IPS-18a (cell line): Measurements from ENCODE around the gene CAMKMT.

Source experiments
- H3K27ac ChIP-seq: one replicate; pipeline ENCODE4 v1.5.1; 2013; ENCODE audit warnings: low read length
- H3K27me3 ChIP-seq: one replicate; pipeline ENCODE4 v1.6.1; 2013; ENCODE audit warnings: mild to moderate bottlenecking, low read length; ENCODE audit not compliant: control insufficient read depth, insufficient read depth
- H3K36me3 ChIP-seq: one replicate; pipeline ENCODE4 v1.6.1; 2013; ENCODE audit warnings: low read depth, low read length; ENCODE audit not compliant: control insufficient read depth
- H3K4me1 ChIP-seq: one replicate; pipeline ENCODE4 v1.6.1; 2013; ENCODE audit warnings: low read depth, low read length; ENCODE audit not compliant: control insufficient read depth
- H3K4me3 ChIP-seq: one replicate; pipeline ENCODE4 v1.5.1; 2013; ENCODE audit warnings: low read length
- H3K9ac ChIP-seq: one replicate; pipeline ENCODE4 v1.6.1; 2013; ENCODE audit warnings: mild to moderate bottlenecking, low read length, moderate library complexity
- H3K9me3 ChIP-seq: one replicate; pipeline ENCODE4 v1.6.1; 2013; ENCODE audit warnings: low read depth, low read length; ENCODE audit not compliant: control insufficient read depth

The CAMKMT gene

DNA sequence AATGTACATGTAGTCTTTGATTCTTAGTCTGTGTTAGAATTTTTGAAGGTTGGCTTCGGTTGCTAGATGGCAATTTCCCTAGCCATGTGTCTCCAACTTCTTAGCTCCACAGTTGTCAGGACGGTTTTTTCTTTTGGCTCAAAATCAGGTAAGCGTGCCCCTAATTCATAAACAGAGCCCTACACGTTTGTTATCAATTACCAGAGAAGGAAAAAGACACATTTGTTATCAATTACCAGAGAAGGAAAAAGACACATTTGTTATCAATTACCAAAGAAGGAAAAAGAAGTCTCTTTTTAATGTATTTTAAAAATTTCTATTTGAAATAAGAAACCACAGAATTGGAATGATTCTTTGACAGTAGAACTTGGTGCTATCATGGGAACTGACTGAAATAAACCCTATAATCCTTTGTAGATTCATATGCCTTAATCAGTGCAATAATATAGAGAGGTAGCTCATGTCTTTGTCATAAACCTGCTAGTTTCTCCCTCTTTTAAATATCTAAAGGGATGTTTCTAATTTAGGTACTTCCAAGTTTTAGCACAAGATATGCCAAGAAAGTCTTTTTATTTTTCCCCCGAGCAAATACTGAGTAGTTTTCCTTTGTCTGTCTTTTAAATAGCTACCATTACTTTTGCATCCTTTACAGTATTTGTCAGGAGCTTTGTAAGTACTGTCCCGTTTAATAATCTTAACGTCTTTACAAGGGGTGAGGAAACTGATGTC is 35.9 kb downstream of the CAMKMT start:
- Histone ChIP-seq H3K9me3 (no peaks in the 10 kb centered on the region), H3K4me3 (no peak overlapping the region), H3K9ac (no peak overlapping the region), H3K27ac (no peak overlapping the region), H3K27me3 (no peaks in the 10 kb centered on the region), H3K4me1 (peaks cover 17% of the 10 kb centered on the region), H3K36me3 (no peaks in the 10 kb centered on the region)

DNA sequence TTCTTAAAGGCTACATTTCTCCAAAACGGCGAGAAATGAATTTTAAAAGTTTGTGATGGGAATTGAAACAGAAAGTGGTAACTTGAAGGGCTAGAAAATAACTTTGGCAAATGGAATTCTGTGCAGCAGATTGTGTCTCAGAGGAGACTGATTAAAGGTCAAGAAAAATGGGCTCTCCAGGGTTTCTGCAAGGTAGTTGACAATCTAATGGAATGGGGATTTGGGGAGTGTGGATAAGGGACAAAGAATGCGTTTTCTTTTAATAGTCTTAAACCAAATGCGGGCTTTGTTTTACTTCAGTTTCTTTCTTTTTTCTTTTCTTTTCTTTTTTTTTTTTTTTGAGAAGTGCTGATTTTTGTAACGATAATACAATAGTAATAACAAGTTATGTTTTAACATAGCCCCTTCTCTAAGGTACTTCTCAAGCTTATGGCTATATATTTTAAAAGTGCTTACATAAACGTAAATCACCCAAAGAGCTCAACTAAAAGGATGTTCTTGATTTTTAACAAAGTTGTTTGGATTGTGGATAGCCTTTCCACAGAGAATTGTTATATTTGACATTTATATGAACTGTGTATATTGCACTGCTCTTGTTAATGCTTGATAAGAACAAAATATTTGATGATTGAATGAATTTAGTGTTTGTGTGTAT is 36.6 kb downstream of the CAMKMT start:
- Histone ChIP-seq H3K9me3 (no peaks in the 10 kb centered on the region), H3K36me3 (no peaks in the 10 kb centered on the region), H3K27me3 (no peaks in the 10 kb centered on the region), H3K27ac (no peak overlapping the region), H3K9ac (no peak overlapping the region), H3K4me1 (peaks cover 17% of the 10 kb centered on the region), H3K4me3 (no peak overlapping the region)

DNA sequence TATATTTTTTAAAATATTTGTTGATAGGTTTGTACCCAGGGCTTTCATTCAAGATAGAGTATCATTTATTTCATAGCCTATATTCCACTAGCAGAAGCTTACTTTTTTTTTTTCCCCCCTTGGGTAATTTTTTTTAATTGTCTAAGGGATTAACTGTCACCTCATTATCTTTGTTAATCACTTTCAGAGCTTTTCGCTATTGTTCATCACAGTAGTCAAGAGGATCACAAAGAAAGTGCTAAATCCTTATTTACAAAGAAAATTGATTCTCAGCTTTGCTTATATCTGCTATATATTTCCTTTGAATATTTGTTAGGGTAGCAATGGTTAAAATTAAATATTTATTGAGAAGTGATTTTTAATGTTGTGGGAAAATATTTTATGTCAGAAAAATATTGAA is 59.0 kb downstream of the CAMKMT start:
- H3K36me3 ChIP-seq, result no peaks in the 10 kb centered on the region
- no peak overlapping the region for H3K9ac ChIP-seq
- H3K27ac ChIP-seq, result no peak overlapping the region
- H3K4me1 ChIP-seq, result peaks cover 7% of the 10 kb centered on the region
- peaks cover 7% of the 10 kb centered on the region for H3K9me3 ChIP-seq
- no peak overlapping the region for H3K4me3 ChIP-seq
- no peaks in the 10 kb centered on the region for H3K27me3 ChIP-seq

DNA sequence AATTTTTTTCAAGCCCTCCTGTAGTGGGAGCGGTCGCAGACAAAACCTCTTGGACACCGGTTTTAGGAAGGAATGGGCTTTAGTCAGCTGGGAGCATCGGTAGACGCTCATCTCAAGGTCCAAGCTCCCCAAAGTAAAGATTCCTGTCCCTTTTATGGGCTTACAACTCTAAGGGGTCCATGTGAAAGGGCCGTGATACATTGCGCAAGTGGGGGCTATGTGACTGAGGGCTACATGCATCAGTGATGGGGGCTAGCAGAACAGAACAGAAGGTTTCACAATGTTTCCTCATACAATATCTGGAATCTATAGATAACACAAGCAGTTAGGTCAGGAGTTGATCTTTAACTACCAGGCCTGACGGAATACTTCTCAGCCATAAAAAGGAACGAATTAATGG is 62.5 kb downstream of the CAMKMT start:
- Histone ChIP-seq H3K27ac (no peak overlapping the region), H3K27me3 (no peaks in the 10 kb centered on the region), H3K36me3 (no peaks in the 10 kb centered on the region), H3K9ac (no peak overlapping the region), H3K4me1 (peaks cover 12% of the 10 kb centered on the region), H3K9me3 (peaks cover 7% of the 10 kb centered on the region), H3K4me3 (no peak overlapping the region)

DNA sequence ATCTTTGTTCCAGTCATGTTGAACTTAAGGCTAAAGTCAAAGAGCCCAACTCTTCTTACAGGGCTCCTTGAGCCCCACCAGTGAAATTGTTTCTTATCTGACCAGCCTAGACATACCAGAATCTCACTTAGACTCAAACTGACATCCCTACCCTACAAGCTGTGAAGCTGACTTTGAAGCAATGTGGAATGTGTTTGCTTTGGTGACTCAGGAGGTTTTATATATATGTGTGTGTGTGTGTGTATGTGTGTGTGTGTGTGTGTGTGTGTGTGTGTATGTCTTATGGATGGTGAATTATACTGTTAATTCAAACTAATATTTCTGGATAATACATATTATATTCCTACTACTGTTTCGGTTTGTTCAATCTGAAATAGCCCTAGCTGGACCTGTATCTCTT is 67.3 kb downstream of the CAMKMT start:
- no peak overlapping the region for H3K9ac ChIP-seq
- H3K4me1 ChIP-seq, result peaks cover 51% of the 10 kb centered on the region
- peak overlapping the region; percentile 16 for H3K27ac ChIP-seq
- no peaks in the 10 kb centered on the region for H3K9me3 ChIP-seq
- no peak overlapping the region for H3K4me3 ChIP-seq
- H3K36me3 ChIP-seq, result no peaks in the 10 kb centered on the region
- H3K27me3 ChIP-seq, result no peaks in the 10 kb centered on the region

DNA sequence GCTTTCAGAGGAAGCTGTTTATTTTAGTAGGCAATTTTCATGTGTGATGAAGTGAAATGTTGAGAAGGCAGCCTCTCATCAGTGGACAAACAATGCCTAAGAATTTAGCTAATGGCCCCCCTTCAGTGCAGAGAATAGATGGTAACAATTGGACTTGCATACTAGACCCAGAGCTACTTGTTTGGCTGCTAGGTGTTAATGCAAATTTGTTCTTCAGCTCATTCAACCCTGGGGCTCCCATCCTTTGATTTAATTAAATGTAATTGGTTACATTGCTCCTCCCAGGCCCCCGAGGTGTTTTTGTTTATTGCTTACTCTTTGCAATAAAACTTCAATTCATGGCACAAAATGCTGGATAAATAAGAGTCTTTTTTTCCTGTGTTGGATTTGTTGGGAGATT is 68.6 kb downstream of the CAMKMT start:
- no peaks in the 10 kb centered on the region for H3K36me3 ChIP-seq
- peak overlapping the region; percentile 2 for H3K27ac ChIP-seq
- H3K4me3 ChIP-seq, result peak overlapping the region; percentile 35
- no peak overlapping the region for H3K9ac ChIP-seq
- H3K4me1 ChIP-seq, result peaks cover 65% of the 10 kb centered on the region
- no peaks in the 10 kb centered on the region for H3K9me3 ChIP-seq
- H3K27me3 ChIP-seq, result no peaks in the 10 kb centered on the region

DNA sequence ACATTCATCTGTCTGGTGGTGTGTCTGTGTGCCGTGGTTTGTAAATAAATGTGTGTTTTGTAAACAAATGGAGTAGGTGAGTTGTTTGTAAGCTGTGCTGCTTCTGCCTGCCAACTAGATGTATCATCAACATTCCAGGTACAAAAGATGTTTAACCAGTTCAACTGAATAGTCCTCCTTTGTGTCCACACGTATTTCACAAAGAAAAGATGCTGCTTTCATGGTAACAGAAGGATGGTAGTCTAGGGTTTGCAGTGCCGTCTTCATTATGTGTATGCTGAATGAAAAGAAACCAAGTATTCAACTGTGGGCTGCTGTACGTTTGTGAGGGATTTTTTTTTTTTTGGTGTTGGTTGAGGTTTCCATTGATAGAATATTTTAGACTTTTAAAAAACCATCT is 72.1 kb downstream of the CAMKMT start:
- H3K9ac ChIP-seq, result no peak overlapping the region
- H3K9me3 ChIP-seq, result no peaks in the 10 kb centered on the region
- H3K36me3 ChIP-seq, result no peaks in the 10 kb centered on the region
- peaks cover 64% of the 10 kb centered on the region for H3K4me1 ChIP-seq
- no peak overlapping the region for H3K27ac ChIP-seq
- no peak overlapping the region for H3K4me3 ChIP-seq
- H3K27me3 ChIP-seq, result no peaks in the 10 kb centered on the region

DNA sequence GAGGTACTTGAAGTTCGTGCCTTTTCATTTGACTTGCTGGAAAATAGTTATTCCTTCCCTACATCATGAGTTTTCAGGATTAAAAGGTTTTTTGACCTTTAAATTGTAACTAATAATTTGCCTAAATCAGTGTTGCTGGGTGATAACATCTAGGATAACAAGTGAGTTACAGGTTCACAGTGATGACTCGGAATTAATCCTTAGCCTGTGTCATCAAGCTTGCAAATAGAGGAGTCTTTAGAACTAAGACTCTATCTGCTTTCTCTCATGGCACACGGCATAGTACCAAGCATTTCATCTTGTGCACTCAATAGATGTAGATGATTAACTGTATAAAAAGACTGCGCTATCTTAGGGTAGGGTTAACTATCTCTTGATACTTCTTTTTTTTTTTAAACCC is 79.5 kb downstream of the CAMKMT start:
- Histone ChIP-seq H3K4me1 (peaks cover 5% of the 10 kb centered on the region), H3K27me3 (no peaks in the 10 kb centered on the region), H3K9me3 (no peaks in the 10 kb centered on the region), H3K9ac (no peak overlapping the region), H3K27ac (no peak overlapping the region), H3K36me3 (no peaks in the 10 kb centered on the region), H3K4me3 (no peak overlapping the region)

DNA sequence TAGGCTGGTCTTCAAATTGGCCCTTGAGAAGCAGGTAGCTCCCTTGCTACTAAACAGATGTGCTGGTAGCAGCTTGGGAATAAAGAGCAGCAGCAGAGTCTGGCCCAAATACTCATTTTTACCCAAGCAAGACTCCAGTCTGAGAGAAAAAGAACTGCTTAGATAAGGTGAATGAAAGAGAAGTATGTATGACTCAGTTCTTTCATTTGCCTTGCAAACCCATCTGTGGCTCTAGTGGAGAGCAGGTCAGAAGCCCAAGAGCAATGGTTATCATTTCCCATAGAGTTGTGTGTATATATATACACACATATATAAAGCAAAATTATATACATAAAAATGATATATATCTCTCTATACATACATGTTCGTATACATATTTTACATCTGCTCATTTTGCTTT is 80.3 kb downstream of the CAMKMT start:
- no peaks in the 10 kb centered on the region for H3K36me3 ChIP-seq
- H3K9ac ChIP-seq, result no peak overlapping the region
- H3K27ac ChIP-seq, result no peak overlapping the region
- no peak overlapping the region for H3K4me3 ChIP-seq
- peaks cover 5% of the 10 kb centered on the region for H3K4me1 ChIP-seq
- H3K27me3 ChIP-seq, result no peaks in the 10 kb centered on the region
- no peaks in the 10 kb centered on the region for H3K9me3 ChIP-seq

DNA sequence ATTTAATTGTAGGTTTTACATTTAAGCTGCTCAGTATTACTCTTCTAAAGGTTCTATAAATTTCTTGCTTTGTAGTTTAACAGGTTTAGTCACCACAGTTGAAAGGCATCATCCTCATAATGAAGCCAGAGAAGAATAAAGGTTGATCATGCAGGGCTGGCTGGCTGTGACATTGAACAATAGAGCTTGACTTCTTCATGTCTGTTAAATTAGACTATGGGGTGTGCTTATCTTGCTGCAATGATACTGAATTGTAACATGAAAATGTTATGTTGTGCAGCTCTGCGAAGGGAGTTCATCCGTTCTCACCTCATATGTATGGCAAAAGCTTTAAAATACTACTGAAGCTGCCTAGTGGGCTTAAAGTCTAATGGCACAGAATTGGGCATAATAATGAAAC is 81.8 kb downstream of the CAMKMT start:
- H3K4me1 ChIP-seq, result no peaks in the 10 kb centered on the region

DNA sequence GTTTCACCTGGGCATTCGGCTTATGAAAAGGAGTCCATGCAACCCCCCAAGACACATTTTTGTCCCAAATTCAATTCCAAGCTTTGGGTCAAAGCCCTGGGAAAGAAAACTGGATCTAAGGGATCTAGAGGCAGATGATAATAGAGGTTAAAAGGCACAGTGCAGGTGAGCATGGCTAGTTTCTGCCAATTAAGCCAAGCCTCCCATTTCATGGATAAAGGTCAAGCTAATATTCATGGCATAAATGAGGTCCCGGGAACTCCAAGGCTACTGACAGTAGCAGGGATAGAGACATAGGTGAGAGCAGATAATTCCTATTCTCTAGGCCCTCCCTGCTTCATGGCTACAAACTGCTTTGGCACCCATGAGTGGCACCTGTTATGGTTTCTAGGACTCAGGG is 83.1 kb downstream of the CAMKMT start:
- Histone ChIP-seq H3K9ac (no peak overlapping the region), H3K27ac (no peak overlapping the region), H3K4me1 (peaks cover 5% of the 10 kb centered on the region), H3K36me3 (no peaks in the 10 kb centered on the region), H3K4me3 (no peak overlapping the region), H3K27me3 (no peaks in the 10 kb centered on the region), H3K9me3 (no peaks in the 10 kb centered on the region)

More for the DNA sequence above, 81.8 kb downstream of the CAMKMT start:
- no peaks in the 10 kb centered on the region for H3K27me3 ChIP-seq
- H3K36me3 ChIP-seq, result no peaks in the 10 kb centered on the region
- no peak overlapping the region for H3K27ac ChIP-seq
- no peak overlapping the region for H3K9ac ChIP-seq
- no peaks in the 10 kb centered on the region for H3K9me3 ChIP-seq
- H3K4me3 ChIP-seq, result no peak overlapping the region
